IPS-NIHi7 (cell line): ENCODE data around the gene SPOCD1.

ENCODE experiments used
- DNase-seq: peaks from one replicate; pipeline ENCODE4 v3.0.0; 2012; ENCODE audit warnings: mixed read lengths; ENCODE audit errors: extremely low spot score

SPOCD1 gene

GRCh38 chr1:31755850-31756492, 59.9 kb downstream of the SPOCD1 start:
- DNase-seq = no peak

- DNase-seq = no peak
Measured at GRCh38 chr1:31755197-31755611, 60.6 kb downstream of the SPOCD1 start.

GRCh38 chr1:31754397-31754796, 61.4 kb downstream of the SPOCD1 start:
- no peak for DNase-seq

GRCh38 chr1:31753707-31754349, 62.0 kb downstream of the SPOCD1 start:
- no peak for DNase-seq

- no peak for DNase-seq
Measured at GRCh38 chr1:31752952-31753475, 62.8 kb downstream of the SPOCD1 start.

GRCh38 chr1:31752258-31752657, 63.6 kb downstream of the SPOCD1 start:
- no peak for DNase-seq

GRCh38 chr1:31751822-31752241, 64.0 kb downstream of the SPOCD1 start:
- no peak for DNase-seq

- no peak for DNase-seq
Measured at GRCh38 chr1:31750858-31751510, 64.8 kb downstream of the SPOCD1 start.

- DNase-seq = no peak
Measured at GRCh38 chr1:31749785-31750735, 65.8 kb downstream of the SPOCD1 start.

- no peak for DNase-seq
Measured at GRCh38 chr1:31748365-31748764, 67.5 kb downstream of the SPOCD1 start.

GRCh38 chr1:31747304-31747703, 68.5 kb downstream of the SPOCD1 start:
- no peak for DNase-seq

- DNase-seq = no peak
Measured at GRCh38 chr1:31746687-31747086, 69.1 kb downstream of the SPOCD1 start.

- no peak for DNase-seq
Measured at GRCh38 chr1:31745946-31746670, 69.7 kb downstream of the SPOCD1 start.

- DNase-seq = peak; percentile 91
Measured at GRCh38 chr1:31745096-31745945, 70.5 kb downstream of the SPOCD1 start.

- no peak for DNase-seq
Measured at GRCh38 chr1:31744165-31744888, 71.5 kb downstream of the SPOCD1 start.

GRCh38 chr1:31742462-31743212, 73.2 kb downstream of the SPOCD1 start:
- DNase-seq = peak; percentile 79
